Measurements from ENCODE around the gene LPP.

DNA sequence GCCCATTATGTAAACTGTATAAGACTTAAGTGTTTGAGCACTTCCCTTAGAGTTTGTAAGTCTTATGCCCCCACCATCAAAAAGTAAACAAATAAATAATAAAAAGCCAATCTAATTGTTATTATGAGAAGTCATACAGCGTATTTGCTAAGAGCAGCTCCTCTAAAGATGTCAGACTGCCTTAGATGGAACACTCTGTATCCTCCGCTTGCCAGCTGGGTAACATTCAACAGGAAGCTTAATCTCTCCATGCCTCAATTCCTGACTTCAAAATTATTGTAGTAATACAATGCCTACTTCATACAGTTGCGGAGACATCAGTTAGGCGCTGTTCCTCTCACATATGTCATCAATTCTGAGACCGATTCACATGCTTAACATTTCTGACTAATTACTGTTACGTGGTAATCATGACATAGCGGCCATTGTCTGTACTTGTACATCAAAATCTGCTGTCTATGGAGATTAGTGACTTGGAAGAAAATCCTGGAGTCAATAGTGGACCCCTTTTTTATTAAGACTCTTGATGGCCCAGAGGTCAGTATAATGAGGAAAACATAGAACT, 417.7 kb downstream of the LPP start:
- no peak for TF ChIP-seq POLR2A (IDR thresholded peaks at IDR 0.05; ENCODE audit: low read depth, low read length)
- TF ChIP-seq, protein P1, sequence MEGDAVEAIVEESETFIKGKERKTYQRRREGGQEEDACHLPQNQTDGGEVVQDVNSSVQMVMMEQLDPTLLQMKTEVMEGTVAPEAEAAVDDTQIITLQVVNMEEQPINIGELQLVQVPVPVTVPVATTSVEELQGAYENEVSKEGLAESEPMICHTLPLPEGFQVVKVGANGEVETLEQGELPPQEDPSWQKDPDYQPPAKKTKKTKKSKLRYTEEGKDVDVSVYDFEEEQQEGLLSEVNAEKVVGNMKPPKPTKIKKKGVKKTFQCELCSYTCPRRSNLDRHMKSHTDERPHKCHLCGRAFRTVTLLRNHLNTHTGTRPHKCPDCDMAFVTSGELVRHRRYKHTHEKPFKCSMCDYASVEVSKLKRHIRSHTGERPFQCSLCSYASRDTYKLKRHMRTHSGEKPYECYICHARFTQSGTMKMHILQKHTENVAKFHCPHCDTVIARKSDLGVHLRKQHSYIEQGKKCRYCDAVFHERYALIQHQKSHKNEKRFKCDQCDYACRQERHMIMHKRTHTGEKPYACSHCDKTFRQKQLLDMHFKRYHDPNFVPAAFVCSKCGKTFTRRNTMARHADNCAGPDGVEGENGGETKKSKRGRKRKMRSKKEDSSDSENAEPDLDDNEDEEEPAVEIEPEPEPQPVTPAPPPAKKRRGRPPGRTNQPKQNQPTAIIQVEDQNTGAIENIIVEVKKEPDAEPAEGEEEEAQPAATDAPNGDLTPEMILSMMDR (conservative IDR thresholded peaks at IDR 0.05; ENCODE audit: low read depth, low read length) = no peak
- no peak for TF ChIP-seq SMC3 (IDR thresholded peaks at IDR 0.05; ENCODE audit: low read depth, low read length)
- no peak for TF ChIP-seq MAZ (IDR thresholded peaks at IDR 0.05; ENCODE audit: borderline replicate concordance, low read depth, low read length)
